Renal pelvis (tissue), 12 donors: ENCODE measurements around the gene PLA2G2A. TPM values are rescaled to one million over a fixed set of nuclear protein-coding genes. Genes with fewer than 3 reads are reported as not detected.
"Not testable (repeated sequence)": the region's sequence is repeated elsewhere in the genome, so short reads cannot be mapped to it uniquely, and the experiment has no call there.

Experiments
- DNase-seq: peaks from one replicate; pipeline ENCODE4 v3.0.0-alpha.2; 2013
- long read RNA-seq, 16 experiments: transcript quantifications; one replicate each; lab custom pipeline, GENCODE V29; 2026
- polyA plus RNA-seq, 3 donors: library from polyadenylated mRNA; unstranded; fragments of 120-200 nt; gene quantifications; one replicate each; pipeline ENCODE4 v1.2.1, GENCODE V29; 2013; ENCODE audit not compliant: insufficient read length in 3 of 3

PLA2G2A gene, protein sequence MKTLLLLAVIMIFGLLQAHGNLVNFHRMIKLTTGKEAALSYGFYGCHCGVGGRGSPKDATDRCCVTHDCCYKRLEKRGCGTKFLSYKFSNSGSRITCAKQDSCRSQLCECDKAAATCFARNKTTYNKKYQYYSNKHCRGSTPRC
- under 1 TPM in 1 of 3 donors, not detected in 2; 0.23 TPM for polyA plus RNA-seq
- long read RNA-seq, donor 1, partial matches to known transcripts, result 0 of 1 reads
- long read RNA-seq, donor 1, other reads (novel, unspliced or antisense), result 0 of 1 reads
- long read RNA-seq, donor 2, result 0 reads
- long read RNA-seq, donor 3, result 0 reads
- long read RNA-seq, donor 4, partial matches to known transcripts, result 0 of 1 reads
- long read RNA-seq, donor 4, other reads (novel, unspliced or antisense), result 0 of 1 reads
- long read RNA-seq, donor 5, result 0 reads
- long read RNA-seq, donor 6, result 0 reads
- long read RNA-seq, donor 7, partial matches to known transcripts, result 0 of 1 reads
- long read RNA-seq, donor 7, other reads (novel, unspliced or antisense), result 0 of 1 reads
- long read RNA-seq, donor 8, result 0 reads
- long read RNA-seq, donor 9, result 0 reads
- long read RNA-seq, donor 10, result 0 reads
- long read RNA-seq, donor 11, result 0 reads
- long read RNA-seq, donor 12, result 0 reads
- long read RNA-seq, donor 13, partial matches to known transcripts, result 0 of 1 reads
- long read RNA-seq, donor 13, other reads (novel, unspliced or antisense), result 0 of 1 reads
- long read RNA-seq, donor 14, result 0 reads
- long read RNA-seq, donor 15, result 0 reads
- long read RNA-seq, donor 16, result 0 reads

- DNase-seq, result no peak
Observed at GRCh38 chr1:19979494-19979977, at the start of gene PLA2G2A. Gene PLA2G2A (minus strand): TSS chr1:19979618. CDS start chr1:19978773, 845 bp downstream.

GRCh38 chr1:20028726-20029125 lies 49.3 kb upstream of the PLA2G2A start:
- DNase-seq, result no peak

DNA sequence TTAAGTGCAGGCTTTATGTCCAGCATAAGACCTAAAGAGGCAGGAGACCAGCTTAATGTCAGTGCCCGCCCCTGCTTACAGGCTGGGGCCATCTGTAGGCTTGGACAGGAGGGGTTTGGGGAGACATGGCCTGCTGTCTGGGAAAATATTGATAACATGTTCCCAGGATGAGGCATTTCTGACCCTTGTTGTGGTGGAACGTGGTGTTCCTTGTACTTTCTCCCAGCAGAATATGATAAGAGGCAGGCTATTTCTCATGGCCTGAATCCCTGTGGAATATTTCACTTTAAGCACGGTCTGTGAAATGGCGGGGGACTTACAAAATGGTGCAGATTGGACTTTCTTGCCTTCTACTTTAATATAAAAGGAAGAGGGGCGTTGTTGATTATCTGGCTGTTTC lies 48.7 kb upstream of the PLA2G2A start:
- DNase-seq, result no peak

DNA sequence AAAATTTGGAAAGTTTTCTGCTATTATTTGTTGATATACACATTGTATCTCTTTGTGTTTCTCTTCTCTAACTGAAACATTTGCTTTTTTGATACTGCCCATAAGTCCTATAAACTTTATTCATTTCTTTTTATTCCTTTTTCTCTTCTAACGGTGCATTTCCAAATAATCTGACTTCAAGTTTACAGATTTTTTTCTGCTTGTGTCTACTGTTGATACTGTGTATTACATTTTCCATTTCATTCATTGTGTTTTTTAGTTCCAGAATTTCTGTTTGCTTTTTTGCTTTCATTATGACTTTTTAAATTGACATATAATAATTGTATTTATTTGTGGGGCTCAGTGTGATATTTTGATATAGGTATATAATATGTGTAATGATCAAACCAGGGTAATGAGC lies 38.3 kb upstream of the PLA2G2A start:
- no peak for DNase-seq

DNA sequence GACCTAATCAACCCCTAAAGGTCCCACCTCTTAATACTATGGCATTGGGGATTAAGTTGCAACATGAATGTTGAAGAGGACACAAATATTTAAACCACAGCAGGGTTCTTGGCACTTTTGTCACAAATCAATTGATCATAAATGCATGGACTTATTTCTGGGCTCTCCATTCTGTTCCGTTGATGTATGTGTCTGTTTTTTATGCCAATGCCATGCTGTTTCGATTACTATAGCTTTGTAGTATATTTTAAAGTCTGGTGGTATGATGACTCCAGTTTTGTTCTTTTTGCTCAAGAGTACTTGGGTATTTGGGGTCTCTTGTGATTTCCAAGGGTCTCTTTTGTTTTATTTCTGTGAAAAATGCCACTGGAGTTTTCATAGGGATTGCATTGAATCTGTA lies 34.7 kb upstream of the PLA2G2A start:
- DNase-seq, result no peak

DNA sequence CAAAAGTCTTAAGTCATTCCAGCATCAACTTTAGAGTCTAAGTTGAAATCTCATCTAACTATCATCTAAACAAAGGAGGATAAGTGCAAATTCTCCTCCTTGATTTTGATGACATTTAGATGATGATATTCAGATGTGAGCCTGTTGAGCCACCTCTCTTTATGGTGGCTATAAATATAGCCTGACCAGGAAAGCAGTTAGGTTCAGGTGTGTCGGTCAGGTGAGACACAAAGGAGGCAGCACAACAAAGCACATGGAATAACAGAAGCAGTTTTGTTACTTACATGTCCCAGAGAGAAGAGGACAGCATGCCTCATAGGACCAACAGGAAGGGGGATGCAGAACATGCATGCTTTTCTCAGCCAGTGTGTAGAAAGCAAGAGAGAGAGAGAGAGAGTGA lies 30.6 kb upstream of the PLA2G2A start:
- no peak for DNase-seq

DNA sequence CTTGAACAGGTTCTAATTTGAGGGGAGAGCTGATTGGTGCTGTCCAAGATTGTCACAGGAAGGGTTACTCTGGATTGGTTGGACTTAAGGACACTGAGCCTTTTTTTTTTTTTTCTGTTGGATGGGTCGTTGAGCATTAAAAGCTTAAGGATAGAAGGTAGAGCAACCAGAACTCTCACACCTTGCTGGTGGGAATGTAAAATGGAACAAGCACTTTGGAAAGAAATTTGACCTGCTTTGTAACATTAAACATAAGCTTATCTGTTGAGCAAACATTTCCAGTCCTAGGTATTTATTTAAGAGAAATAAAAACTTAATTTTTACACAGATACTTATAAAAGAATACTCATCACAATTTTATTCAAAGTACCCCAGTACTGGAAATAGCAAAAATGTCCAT lies 29.8 kb upstream of the PLA2G2A start:
- DNase-seq, result no peak

- DNase-seq, result no peak
Observed at GRCh38 chr1:20008391-20008841, 29.0 kb upstream of the PLA2G2A start.

- not testable (repeated sequence) for DNase-seq
Observed at GRCh38 chr1:19998823-19999222, 19.4 kb upstream of the PLA2G2A start.

- no peak for DNase-seq
Observed at GRCh38 chr1:19990689-19991088, 11.3 kb upstream of the PLA2G2A start.

DNA sequence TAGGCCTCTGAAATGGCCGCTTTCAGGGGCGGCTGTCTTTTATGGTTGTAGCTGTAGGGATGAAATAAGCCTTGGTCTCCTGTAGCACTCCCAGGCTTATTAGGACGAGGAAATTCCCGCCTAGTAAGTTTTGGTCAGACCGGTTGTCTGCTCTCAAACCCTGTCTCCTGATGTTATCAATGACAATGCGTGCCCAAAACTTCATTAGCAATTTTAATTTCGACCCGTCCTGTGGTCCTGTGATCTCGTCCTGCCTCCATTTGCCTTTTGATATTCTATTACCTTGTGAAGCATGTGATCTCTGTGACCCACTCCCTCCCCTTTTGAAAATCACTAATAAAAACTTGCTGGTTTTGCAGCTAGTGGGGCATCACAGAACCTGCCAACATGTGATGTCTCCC lies 10.8 kb upstream of the PLA2G2A start:
- DNase-seq, result not testable (repeated sequence)

- DNase-seq, result no peak
Observed at GRCh38 chr1:19988267-19989006, 9.0 kb upstream of the PLA2G2A start.

DNA sequence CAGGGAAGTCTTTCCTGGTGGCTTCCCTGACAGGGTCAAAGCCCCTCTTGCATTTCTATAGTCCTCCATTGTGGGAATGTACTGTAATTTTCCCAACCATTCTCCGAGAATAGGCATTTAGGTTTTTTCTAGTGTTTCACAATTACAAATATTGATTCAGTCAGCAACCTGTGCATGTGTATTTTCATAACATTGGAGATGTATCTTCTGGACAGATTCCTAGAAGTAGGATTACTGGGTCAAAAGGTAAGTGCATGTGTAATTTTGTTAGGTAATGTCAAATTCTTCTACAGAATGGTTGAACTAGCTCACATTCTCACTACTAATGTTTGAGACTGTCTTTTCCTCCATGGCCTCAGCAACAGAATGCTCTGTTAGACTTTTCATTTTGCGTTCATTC lies 8.3 kb upstream of the PLA2G2A start:
- DNase-seq, result no peak

DNA sequence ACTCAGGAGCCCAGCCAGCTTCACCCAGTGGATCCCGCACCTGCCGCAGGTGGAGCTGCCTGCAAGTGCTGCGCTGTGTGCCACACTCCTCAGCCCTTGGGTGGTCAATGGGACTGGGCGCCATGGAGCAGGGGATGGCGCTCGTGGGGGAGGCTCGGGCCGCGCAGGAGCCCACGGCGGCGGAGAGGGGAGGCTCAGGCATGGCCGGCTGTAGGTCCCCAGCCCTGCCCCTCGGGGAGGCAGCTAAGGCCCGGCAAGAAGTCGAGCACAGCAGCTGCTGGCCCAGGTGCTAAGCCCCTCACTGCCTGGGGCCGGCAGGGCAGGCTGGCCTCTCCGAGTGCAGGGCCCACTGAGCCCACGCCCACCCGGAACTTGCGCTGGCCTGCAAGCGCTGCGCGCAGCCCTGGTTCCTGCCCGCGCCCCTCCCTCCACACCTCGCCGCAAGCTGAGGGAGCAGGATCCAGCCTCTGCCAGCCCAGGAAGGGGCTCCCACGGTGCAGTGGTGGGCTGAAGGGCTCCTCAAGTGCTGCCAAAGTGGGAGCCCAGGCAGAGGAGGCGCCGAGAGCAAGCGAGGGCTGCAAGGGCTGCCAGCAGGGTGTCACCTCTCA lies 5.1 kb upstream of the PLA2G2A start:
- not testable (repeated sequence) for DNase-seq

DNA sequence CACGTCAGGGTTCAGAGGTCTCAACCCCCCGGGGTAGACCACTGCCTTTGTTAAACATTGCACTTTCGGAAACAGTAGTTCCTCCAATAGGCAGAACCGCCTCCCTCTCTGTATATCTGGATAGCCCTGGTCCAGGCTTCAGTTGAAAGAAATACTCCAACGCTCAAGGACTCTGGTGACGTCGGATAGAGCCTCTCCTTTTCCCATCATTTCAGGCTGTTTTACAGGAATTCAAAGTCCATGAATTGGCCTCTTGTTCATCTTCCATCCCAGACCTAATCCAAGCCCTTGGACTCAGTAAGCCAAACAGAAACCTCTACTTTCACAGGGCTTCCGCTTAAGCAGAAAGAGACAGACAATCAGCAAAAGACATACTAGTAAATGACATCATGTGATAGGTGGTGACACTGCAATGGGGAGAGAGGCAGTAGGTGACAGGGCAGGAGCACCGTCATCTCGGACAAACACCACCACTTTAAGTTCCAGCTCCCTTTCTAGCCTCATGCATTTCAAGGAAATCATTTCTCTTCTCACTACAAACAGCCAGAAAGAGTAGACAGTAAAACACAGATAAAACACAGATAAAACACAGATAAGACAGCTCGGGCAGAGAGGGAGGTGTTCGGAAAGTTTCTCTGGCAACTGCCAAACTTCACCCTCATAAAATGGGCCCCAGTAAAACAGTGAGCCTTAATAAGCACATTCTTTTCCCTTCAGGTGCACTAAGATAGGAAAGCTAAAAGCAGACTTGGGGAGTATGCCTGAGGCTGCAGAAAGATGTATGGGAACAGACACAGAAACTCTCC lies 2.3 kb upstream of the PLA2G2A start:
- DNase-seq, result no peak

GRCh38 chr1:19981170-19981506 lies 1.7 kb upstream of the PLA2G2A start:
- DNase-seq, result no peak

- DNase-seq, result no peak
Observed at GRCh38 chr1:19980314-19980713, 896 bp upstream of the PLA2G2A start.

GRCh38 chr1:19978143-19978542 lies 1.3 kb downstream of the PLA2G2A start:
- DNase-seq, result no peak

DNA sequence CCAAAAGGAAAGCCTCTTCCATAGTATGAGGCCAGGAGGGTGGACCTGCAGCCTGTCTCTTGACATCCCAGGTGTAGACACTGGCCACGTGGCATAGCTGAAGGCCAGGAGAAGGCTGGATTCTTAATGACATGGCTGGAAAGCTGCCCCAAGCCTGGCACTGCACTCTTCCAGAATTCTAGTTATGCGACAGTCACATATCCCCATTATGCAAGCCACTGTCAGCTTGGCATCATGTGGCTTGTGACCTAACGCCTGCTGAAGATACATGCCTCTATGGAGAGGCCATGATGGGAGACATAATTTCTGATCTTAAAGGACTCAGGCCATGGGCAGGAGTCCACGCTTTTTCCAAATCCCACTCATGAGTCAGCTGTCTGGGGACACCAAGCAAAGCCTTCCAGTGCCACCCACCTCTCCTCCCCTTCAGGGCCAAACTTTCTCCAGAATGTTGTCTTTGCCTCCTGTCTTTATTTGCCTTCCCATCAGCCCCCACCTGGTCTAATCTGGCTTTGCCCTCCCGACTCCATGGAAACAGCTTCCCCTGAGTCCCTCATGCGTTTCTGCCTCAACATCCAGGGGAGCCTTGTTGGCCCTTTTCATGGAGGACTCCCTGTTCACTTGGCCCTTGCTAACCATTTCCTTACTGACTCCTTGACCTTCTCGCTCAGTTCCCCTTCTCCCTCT lies 3.0 kb downstream of the PLA2G2A start:
- DNase-seq, result no peak

- DNase-seq, result no peak
Observed at GRCh38 chr1:19975423-19976193, 3.8 kb downstream of the PLA2G2A start.
